K562 (cell line): ENCODE measurements around the gene TMEM203. TPM values are rescaled to one million over a fixed set of nuclear protein-coding genes. Genes with fewer than 3 reads are reported as not detected.

ENCODE experiments used
- BRF1 ChIP-seq: IDR thresholded peaks from 3 replicates; pipeline ENCODE4 v1.6.1; 2011; ENCODE audit warnings: borderline replicate concordance, mild to moderate bottlenecking; ENCODE audit not compliant: insufficient read length; ENCODE audit errors: extremely low read depth
- CBFB ChIP-seq: sonication (generic); formaldehyde crosslinking; IDR thresholded peaks from 2 replicates; pipeline ENCODE4 v1.4.0; 2020; ENCODE audit warnings: mild to moderate bottlenecking, missing genetic modification reagents
- FUS ChIP-seq: fragments of 200-400 bp; formaldehyde crosslinking; optimal IDR thresholded peaks from 2 replicates; pipeline ENCODE3; 2017; ENCODE audit warnings: low read depth, low read length
- GATAD2B ChIP-seq: fragments of 450-650 bp; IDR thresholded peaks from 2 replicates; pipeline ENCODE4 v1.6.1; 2017; ENCODE audit warnings: mild to moderate bottlenecking, borderline replicate concordance
- HDGF ChIP-seq: fragments of 450-650 bp; IDR thresholded peaks from 2 replicates; pipeline ENCODE4 v1.6.1; 2016
- L3MBTL2 ChIP-seq: fragments of 450-650 bp; IDR thresholded peaks from 2 replicates; pipeline ENCODE4 v1.6.1; 2016; ENCODE audit warnings: mild to moderate bottlenecking, moderate library complexity
- NFIC ChIP-seq: fragments of 450-650 bp; IDR thresholded peaks from 2 replicates; pipeline ENCODE4 v1.6.1; 2017; ENCODE audit warnings: mild to moderate bottlenecking, inconsistent platforms
- POLR3G ChIP-seq: IDR thresholded peaks from 2 replicates; pipeline ENCODE4 v1.6.1; 2011; ENCODE audit not compliant: insufficient read length, insufficient replicate concordance; ENCODE audit errors: extremely low read depth
- RHOXF2B ChIP-seq: fragments of 250-450 bp; sonication (Bioruptor Pico); conservative IDR thresholded peaks from 2 replicates; pipeline ENCODE4 v1.5.1; 2021
- SREBF2 ChIP-seq: sonication (generic); formaldehyde crosslinking; IDR thresholded peaks from 2 replicates; pipeline ENCODE4 v1.4.0; 2020; ENCODE audit warnings: mild to moderate bottlenecking, missing genetic modification reagents
- TCFL5 ChIP-seq: fragments of 250-450 bp; sonication (Bioruptor Pico); conservative IDR thresholded peaks from 2 replicates; pipeline ENCODE4 v1.6.1; 2021; ENCODE audit warnings: mild to moderate bottlenecking, moderate library complexity, matching md5 sums
- ZNF445 ChIP-seq: fragments of 250-450 bp; sonication (Bioruptor Pico); IDR thresholded peaks from 2 replicates; pipeline ENCODE4 v1.4.0; 2020; ENCODE audit warnings: low read depth, mild to moderate bottlenecking, moderate library complexity
- polyA plus RNA-seq, 8 experiments: library from polyadenylated mRNA; depleted of rRNA in 4 of 8; stranded (reverse) in 5 of 8; unstranded in 3 of 8; fragments of >200 nt; fragmentation: Nextera tagmentation in 2 of 8; fragmentation: Illumina TruSeq in 1 of 8; extraction: Ambion mirVana in 2 of 8; extraction: Trizol in 1 of 8; gene quantifications; 2 replicates each; pipeline versions ENCODE4 v1.2.1 to v1.2.3, GENCODE V29; 2011 to 2014; ENCODE audit warnings: inconsistent platforms in 1 of 8, missing spikeins in 1 of 8
- total RNA-seq, 7 experiments: library from RNA; depleted of rRNA in 6 of 7; stranded (reverse); fragments of >200 nt in 6 of 7; fragmentation: Illumina TruSeq in 2 of 7; extraction: Trizol in 2 of 7; gene quantifications; 2 replicates each; pipeline versions ENCODE4 v1.2.1 to v1.2.3, GENCODE V29; 2011 to 2021; ENCODE audit warnings: low replicate concordance in 1 of 7
- TF ChIP-seq, protein P1 (sequence below), 2 experiments: IDR thresholded peaks; 2 replicates each; pipeline ENCODE4 v1.6.1; 2011; ENCODE audit warnings: borderline replicate concordance in 1 of 2, control low read depth in 1 of 2, low read depth in 1 of 2, low read length in 1 of 2, mild to moderate bottlenecking in 1 of 2, mixed read lengths in 1 of 2, moderate library complexity in 1 of 2; ENCODE audit not compliant: insufficient read depth in 1 of 2, insufficient read length in 1 of 2, poor library complexity in 1 of 2, severe bottlenecking in 1 of 2; ENCODE audit errors: extremely low read depth in 1 of 2
- TF ChIP-seq, protein P2 (sequence below): fragments of 450-650 bp; IDR thresholded peaks from 2 replicates; pipeline ENCODE4 v1.6.1; 2018; ENCODE audit not compliant: partially characterized antibody
- TF ChIP-seq, protein P3 (sequence below): fragments of 450-650 bp; IDR thresholded peaks from 2 replicates; pipeline ENCODE4 v1.7.1; 2018; ENCODE audit warnings: mild to moderate bottlenecking, low read depth; ENCODE audit not compliant: partially characterized antibody
- TF ChIP-seq, protein P4 (sequence below): IDR thresholded peaks from 2 replicates; pipeline ENCODE4 v1.6.1; 2011; ENCODE audit not compliant: insufficient read length; ENCODE audit errors: extremely low read depth
- TF ChIP-seq, protein P5 (sequence below): fragments of 450-650 bp; IDR thresholded peaks from one replicate; pipeline ENCODE4 v1.6.1; 2018; ENCODE audit warnings: mild to moderate bottlenecking, moderate library complexity; ENCODE audit not compliant: partially characterized antibody

The TMEM203 gene
- total and polyA plus RNA-seq, 9 of the 15 experiments (the other 6 are each of a cell fraction or from before 2014, with no cell fraction given) = 8.8 to 59.5 (median 37.6) TPM

DNA sequence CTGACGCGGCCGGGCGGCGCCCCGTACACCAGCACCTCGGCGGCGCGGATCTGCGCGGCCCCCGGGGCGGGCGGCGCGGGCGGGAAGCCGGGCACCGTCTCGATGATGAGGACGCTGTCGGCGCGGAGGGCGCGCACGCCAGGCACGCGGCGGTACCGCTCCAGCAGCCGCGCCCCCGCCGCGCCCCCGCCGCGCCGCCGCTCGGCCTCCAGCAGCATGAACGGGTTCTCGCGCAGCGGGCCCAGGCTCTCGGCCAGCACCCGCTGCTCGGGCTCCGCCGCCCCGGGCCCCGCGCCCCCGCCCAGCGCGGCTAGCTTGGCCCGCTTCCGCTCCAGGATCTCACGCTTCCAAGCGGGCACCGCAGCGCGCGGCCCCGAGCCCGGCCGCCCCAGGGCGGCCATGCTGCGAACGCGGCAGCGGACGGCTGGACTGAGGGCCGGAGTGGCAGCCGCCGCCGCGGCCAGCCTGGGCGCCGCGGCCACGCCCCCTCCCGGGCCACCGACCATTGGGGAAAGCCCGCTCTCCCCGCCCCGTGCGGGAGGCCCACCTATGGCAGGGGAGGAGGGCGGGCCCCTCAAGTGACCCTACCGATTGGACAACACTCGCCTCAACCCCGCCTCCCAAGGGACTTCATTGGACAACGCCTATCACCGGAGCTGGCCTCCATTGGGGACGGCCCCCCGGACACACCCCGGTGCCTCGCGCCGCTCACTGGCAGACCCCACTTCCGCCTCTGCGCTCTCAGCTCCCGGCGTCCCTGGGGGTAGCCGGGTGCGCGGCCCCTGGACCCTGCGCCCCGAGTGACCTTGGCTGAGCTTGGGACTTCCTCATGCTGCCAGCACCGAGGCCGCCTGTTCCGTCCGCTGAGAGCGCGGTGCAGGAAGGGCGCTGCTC, 4.9 kb downstream of the TMEM203 start, which contains the start of gene TPRN (continued):
- TF ChIP-seq, protein P1, sequence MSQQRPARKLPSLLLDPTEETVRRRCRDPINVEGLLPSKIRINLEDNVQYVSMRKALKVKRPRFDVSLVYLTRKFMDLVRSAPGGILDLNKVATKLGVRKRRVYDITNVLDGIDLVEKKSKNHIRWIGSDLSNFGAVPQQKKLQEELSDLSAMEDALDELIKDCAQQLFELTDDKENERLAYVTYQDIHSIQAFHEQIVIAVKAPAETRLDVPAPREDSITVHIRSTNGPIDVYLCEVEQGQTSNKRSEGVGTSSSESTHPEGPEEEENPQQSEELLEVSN (IDR thresholded peaks at IDR 0.05; ENCODE audit: borderline replicate concordance in 1 of 2, extremely low read depth in 1 of 2, insufficient read depth in 1 of 2, insufficient read length in 1 of 2, low read depth in 1 of 2, low read length in 1 of 2, poor library complexity in 1 of 2, severe bottlenecking in 1 of 2) = peak; percentile 46 to 88
- TF ChIP-seq HDGF (no peak), RHOXF2B (CRISPR knock-in tag) (no peak), CBFB (no peak), TCFL5 (CRISPR knock-in tag) (no peak), ZNF445 (no peak), GATAD2B (peak; percentile 84), NFIC (no peak), L3MBTL2 (peak; percentile 70; the same call in 1 of the 2 replicates), FUS (no peak), BRF1 (no peak), SREBF2 (CRISPR knock-in tag) (no peak), POLR3G (no peak)
- TF ChIP-seq, protein P2, sequence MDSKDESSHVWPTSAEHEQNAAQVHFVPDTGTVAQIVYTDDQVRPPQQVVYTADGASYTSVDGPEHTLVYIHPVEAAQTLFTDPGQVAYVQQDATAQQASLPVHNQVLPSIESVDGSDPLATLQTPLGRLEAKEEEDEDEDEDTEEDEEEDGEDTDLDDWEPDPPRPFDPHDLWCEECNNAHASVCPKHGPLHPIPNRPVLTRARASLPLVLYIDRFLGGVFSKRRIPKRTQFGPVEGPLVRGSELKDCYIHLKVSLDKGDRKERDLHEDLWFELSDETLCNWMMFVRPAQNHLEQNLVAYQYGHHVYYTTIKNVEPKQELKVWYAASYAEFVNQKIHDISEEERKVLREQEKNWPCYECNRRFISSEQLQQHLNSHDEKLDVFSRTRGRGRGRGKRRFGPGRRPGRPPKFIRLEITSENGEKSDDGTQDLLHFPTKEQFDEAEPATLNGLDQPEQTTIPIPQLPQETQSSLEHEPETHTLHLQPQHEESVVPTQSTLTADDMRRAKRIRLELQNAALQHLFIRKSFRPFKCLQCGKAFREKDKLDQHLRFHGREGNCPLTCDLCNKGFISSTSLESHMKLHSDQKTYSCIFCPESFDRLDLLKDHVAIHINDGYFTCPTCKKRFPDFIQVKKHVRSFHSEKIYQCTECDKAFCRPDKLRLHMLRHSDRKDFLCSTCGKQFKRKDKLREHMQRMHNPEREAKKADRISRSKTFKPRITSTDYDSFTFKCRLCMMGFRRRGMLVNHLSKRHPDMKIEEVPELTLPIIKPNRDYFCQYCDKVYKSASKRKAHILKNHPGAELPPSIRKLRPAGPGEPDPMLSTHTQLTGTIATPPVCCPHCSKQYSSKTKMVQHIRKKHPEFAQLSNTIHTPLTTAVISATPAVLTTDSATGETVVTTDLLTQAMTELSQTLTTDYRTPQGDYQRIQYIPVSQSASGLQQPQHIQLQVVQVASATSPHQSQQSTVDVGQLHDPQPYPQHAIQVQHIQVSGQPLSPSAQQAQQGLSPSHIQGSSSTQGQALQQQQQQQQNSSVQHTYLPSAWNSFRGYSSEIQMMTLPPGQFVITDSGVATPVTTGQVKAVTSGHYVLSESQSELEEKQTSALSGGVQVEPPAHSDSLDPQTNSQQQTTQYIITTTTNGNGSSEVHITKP = no peak
- TF ChIP-seq, protein P3, sequence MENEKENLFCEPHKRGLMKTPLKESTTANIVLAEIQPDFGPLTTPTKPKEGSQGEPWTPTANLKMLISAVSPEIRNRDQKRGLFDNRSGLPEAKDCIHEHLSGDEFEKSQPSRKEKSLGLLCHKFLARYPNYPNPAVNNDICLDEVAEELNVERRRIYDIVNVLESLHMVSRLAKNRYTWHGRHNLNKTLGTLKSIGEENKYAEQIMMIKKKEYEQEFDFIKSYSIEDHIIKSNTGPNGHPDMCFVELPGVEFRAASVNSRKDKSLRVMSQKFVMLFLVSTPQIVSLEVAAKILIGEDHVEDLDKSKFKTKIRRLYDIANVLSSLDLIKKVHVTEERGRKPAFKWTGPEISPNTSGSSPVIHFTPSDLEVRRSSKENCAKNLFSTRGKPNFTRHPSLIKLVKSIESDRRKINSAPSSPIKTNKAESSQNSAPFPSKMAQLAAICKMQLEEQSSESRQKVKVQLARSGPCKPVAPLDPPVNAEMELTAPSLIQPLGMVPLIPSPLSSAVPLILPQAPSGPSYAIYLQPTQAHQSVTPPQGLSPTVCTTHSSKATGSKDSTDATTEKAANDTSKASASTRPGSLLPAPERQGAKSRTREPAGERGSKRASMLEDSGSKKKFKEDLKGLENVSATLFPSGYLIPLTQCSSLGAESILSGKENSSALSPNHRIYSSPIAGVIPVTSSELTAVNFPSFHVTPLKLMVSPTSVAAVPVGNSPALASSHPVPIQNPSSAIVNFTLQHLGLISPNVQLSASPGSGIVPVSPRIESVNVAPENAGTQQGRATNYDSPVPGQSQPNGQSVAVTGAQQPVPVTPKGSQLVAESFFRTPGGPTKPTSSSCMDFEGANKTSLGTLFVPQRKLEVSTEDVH = peak; percentile 66
- TF ChIP-seq, protein P4, sequence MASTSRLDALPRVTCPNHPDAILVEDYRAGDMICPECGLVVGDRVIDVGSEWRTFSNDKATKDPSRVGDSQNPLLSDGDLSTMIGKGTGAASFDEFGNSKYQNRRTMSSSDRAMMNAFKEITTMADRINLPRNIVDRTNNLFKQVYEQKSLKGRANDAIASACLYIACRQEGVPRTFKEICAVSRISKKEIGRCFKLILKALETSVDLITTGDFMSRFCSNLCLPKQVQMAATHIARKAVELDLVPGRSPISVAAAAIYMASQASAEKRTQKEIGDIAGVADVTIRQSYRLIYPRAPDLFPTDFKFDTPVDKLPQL = no peak
- TF ChIP-seq, protein P5, sequence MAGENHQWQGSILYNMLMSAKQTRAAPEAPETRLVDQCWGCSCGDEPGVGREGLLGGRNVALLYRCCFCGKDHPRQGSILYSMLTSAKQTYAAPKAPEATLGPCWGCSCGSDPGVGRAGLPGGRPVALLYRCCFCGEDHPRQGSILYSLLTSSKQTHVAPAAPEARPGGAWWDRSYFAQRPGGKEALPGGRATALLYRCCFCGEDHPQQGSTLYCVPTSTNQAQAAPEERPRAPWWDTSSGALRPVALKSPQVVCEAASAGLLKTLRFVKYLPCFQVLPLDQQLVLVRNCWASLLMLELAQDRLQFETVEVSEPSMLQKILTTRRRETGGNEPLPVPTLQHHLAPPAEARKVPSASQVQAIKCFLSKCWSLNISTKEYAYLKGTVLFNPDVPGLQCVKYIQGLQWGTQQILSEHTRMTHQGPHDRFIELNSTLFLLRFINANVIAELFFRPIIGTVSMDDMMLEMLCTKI = no peak
